Neutrophil (primary cell): ENCODE results near the gene LTBP2.

Experiments used
- H3K27ac ChIP-seq: fragments of 200-600 bp; sonication (generic); 2 replicates; pipeline ENCODE4 v1.5.1; 2016; ENCODE audit warnings: mild to moderate bottlenecking, moderate library complexity
- H3K27me3 ChIP-seq: fragments of 200-600 bp; sonication (generic); 2 replicates; pipeline ENCODE4 v1.6.0; 2016; ENCODE audit warnings: mild to moderate bottlenecking
- H3K36me3 ChIP-seq: fragments of 200-600 bp; sonication (generic); 2 replicates; pipeline ENCODE4 v1.5.1; 2017
- H3K4me1 ChIP-seq, 2 experiments: fragments of 200-600 bp in 1 of 2; sonication (generic) in 1 of 2; 1 replicate in 1 of 2; 2 replicates in 1 of 2; pipeline versions ENCODE4 v1.5.1 to v1.6.1; 2013 to 2016; ENCODE audit warnings: low read depth in 1 of 2, low read length in 1 of 2, mild to moderate bottlenecking in 1 of 2, moderate library complexity in 1 of 2; ENCODE audit not compliant: control insufficient read depth in 1 of 2, insufficient read depth in 1 of 2
- H3K4me3 ChIP-seq, 2 experiments: fragments of 200-600 bp in 1 of 2; sonication (generic) in 1 of 2; 1 replicate in 1 of 2; 2 replicates in 1 of 2; pipeline ENCODE4 v1.5.1; 2013 to 2016; ENCODE audit warnings: low read depth in 1 of 2, low read length in 1 of 2, mild to moderate bottlenecking in 1 of 2, moderate library complexity in 1 of 2
- H3K9me3 ChIP-seq: fragments of 200-600 bp; sonication (generic); 2 replicates; pipeline ENCODE4 v1.5.1; 2016
- CTCF ChIP-seq: fragments of 200-600 bp; sonication (generic); IDR thresholded peaks from 2 replicates; pipeline ENCODE4 v1.5.1; 2016; ENCODE audit warnings: antibody characterized with exemption

LTBP2 gene

GRCh38 chr14:74599321-74599761 lies 12.7 kb downstream of the LTBP2 start:
- Histone ChIP-seq H3K9me3 (no peaks in the 10 kb centered on the region), H3K4me1 (no peaks in the 10 kb centered on the region), H3K4me3 (no peak overlapping the region), H3K27me3 (no peaks in the 10 kb centered on the region), H3K36me3 (no peaks in the 10 kb centered on the region), H3K27ac (no peak overlapping the region)
- TF ChIP-seq CTCF, result no peak

GRCh38 chr14:74596741-74597450 lies 15.1 kb downstream of the LTBP2 start:
- Histone ChIP-seq H3K27ac (no peak overlapping the region), H3K36me3 (no peaks in the 10 kb centered on the region), H3K9me3 (no peaks in the 10 kb centered on the region), H3K27me3 (no peaks in the 10 kb centered on the region), H3K4me3 (no peak overlapping the region), H3K4me1 (no peaks in the 10 kb centered on the region)
- TF ChIP-seq CTCF, result no peak

DNA sequence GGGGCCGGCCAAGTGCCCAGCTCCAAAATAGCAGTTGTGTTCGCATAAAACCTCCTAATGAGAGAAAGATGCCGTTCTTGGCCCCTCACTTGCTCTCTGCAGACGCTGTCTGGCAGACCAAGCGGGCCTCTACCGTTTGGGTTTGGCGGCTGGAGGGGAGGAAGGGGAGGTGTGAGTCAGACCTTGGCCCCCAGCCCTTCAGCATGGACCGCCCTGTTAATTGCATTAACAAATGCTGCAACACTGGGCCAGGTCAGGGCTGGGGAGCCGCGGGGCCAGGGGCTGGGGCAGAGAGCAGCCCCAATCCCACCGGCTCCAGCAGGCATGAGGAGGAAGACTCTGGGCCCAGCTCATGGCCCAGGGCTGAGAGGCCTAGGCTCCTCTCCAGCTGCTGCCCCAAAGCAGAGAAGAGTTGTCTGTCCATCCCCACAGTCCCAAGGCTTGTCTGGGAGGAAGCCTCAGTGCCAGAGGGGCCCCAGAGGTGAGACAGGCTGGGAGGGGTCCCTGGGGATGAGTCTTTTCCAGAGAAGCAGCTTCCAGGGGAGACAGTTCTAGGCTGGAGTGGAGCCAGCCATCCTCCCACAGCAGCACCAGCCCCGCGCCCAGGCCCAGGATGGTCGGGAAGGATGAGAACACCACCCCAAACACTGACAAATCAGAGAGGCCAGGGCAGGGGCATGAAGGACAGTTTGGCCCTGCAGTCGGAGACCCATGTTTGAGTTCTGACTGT lies 16.9 kb downstream of the LTBP2 start:
- Histone ChIP-seq H3K27me3 (no peaks in the 10 kb centered on the region), H3K9me3 (no peaks in the 10 kb centered on the region), H3K4me1 (no peaks in the 10 kb centered on the region), H3K36me3 (no peaks in the 10 kb centered on the region), H3K27ac (no peak overlapping the region), H3K4me3 (no peak overlapping the region)
- TF ChIP-seq CTCF, result no peak

DNA sequence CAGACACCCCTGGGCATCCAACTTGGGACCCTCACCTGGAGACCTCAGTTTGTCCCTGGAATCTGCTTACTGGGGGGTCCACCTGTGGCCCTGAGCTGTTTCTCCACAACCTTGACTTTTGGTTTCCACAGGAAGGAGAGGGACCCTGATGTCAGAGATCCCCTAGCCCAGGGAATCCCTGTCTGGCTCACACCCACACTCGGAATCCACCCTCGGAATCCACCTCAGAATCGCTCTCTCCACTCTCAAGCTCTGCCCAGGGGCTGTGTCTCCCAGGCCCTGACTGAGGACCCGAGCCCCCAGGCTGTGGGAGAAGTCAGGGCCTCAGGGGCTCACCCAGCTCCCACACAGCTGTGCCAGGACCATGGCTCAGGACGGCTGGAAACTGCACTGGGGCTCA lies 17.4 kb downstream of the LTBP2 start:
- H3K27ac ChIP-seq, result no peak overlapping the region

GRCh38 chr14:74594029-74594428 lies 18.0 kb downstream of the LTBP2 start:
- Histone ChIP-seq H3K4me1 (no peaks in the 10 kb centered on the region), H3K36me3 (no peaks in the 10 kb centered on the region), H3K9me3 (no peaks in the 10 kb centered on the region), H3K27me3 (no peaks in the 10 kb centered on the region), H3K27ac (no peak overlapping the region), H3K4me3 (no peak overlapping the region)
- TF ChIP-seq CTCF, result no peak

More for the DNA sequence above, 17.4 kb downstream of the LTBP2 start:
- H3K36me3 ChIP-seq, result no peaks in the 10 kb centered on the region
- no peaks in the 10 kb centered on the region for H3K27me3 ChIP-seq
- no peak for TF ChIP-seq CTCF
- H3K4me3 ChIP-seq, result no peak overlapping the region
- no peaks in the 10 kb centered on the region for H3K9me3 ChIP-seq
- no peaks in the 10 kb centered on the region for H3K4me1 ChIP-seq
